GM12874 (cell line): ENCODE results near the gene SLC4A4.

Source experiments
- CTCF ChIP-seq: IDR thresholded peaks from 2 replicates; pipeline ENCODE4 v1.5.1; 2011; ENCODE audit warnings: low read depth, mild to moderate bottlenecking, control low read depth, low read length, moderate library complexity; ENCODE audit not compliant: insufficient read depth

The SLC4A4 gene

DNA sequence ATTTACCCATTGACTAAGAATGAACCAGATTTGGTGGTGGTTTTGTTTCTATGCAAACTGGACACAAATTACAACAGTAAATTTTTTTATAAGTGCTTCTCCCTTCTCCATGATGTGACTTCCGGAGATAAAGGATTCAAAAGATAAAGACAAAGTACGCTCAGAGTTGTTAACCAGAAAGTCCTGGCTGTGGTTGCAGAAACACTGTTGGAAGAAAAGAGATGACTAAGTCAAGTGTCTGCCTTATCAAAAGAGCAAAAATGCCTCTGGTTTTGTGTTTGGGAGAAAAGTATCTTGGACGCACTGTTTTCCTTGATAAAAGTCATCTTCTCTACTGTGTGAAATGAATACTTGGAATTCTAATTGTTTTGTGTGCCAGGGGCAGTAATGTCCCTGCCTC is 231.7 kb downstream of the SLC4A4 start:
- no peak for TF ChIP-seq CTCF

GRCh38 chr4:71571346-71571745 is 232.5 kb downstream of the SLC4A4 start:
- TF ChIP-seq CTCF: no peak

DNA sequence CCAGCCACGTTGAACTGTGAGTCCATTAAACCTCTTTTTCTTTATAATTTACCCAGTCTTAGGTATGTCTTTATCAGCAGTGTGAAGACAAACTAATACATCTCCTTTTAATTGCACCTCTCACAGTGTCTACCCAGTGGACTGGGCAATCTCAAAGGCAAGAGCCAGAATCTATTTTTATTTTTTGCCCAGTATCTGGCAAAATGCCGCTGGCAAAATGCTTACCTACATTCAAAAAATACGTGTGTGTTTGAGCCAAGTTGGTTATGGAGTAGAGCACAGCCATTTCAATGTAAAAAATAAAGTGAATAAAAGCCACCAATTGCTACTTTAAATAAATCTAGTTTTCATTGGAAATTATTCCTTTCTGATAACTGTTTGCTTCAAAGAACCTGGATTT is 245.2 kb downstream of the SLC4A4 start:
- no peak for TF ChIP-seq CTCF

DNA sequence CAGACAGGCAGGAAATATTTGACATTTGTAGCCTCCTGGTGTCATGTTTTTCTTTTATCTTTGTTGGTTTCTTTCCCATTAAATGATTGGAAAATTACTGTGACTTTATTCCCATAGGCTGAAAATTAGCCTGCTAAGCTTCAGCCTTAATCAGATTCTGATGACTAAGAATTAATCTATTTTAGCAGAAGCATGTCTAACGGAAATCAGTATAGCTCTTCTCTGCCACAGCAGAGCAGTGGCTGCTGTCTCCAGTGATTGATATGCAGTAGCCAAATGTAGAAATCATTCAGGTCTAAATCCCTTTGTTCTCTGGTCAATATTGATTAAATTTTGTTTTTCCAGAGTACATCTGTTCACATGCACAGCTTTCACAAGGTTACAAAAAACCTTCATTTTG is 245.8 kb downstream of the SLC4A4 start:
- no peak for TF ChIP-seq CTCF

GRCh38 chr4:71586087-71586763 is 247.4 kb downstream of the SLC4A4 start:
- TF ChIP-seq CTCF: no peak

DNA sequence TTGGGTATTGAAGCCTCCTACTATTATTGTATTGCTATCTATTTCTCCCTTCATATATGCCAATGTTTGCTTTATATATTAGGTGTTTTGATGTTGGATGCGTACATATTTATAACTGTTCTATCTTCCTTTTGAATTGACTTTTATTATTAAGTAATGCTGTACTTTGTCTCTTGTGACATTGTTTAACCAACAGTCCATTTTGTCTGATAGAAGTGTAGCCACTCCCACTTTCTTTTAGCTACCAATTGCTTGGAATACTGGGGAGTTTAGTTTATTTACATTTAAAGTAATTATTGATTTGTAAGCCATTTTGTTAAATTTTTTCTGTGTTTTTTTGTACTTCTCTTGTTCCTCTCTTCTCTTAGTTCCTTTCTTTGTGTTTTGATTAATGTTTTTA is 249.2 kb downstream of the SLC4A4 start:
- no peak for TF ChIP-seq CTCF

GRCh38 chr4:71592793-71593192 is 254.0 kb downstream of the SLC4A4 start:
- TF ChIP-seq CTCF: no peak

DNA sequence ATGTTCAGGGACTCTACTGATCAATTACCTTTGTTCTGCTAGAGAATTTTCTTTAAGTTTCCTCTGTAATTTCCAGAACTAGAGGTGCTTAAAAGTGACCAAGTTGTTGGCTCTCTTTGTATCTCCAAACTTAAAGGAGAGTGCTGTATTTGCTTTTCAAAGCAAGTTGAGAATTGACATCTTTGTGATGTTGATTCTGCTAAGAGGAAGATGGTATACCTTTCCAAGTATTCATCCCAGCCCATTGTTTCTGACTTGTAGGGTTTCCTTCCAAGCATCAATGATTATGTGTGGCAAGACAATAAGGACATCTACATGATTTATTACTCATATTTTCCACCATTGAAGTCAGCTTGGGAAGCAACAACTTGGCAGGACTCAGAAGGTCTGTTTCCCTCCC is 254.5 kb downstream of the SLC4A4 start:
- no peak for TF ChIP-seq CTCF
